ACC112 (cell line): Measurements from ENCODE around the gene SMAD9.

Experiments
- H2AFZ ChIP-seq: fragments of 200-600 bp; sonication (generic); one replicate; pipeline ENCODE4 v1.6.0; 2017; ENCODE audit warnings: antibody characterized with exemption, low read length; ENCODE audit not compliant: unreplicated experiment
- H3K27ac ChIP-seq: fragments of 200-600 bp; sonication (generic); 2 replicates; pipeline ENCODE4 v1.5.1; 2014; ENCODE audit warnings: low read depth, mild to moderate bottlenecking, antibody characterized with exemption, low read length, moderate library complexity
- H3K27me3 ChIP-seq: fragments of 200-600 bp; sonication (generic); 2 replicates; pipeline ENCODE4 v1.6.1; 2014; ENCODE audit warnings: mild to moderate bottlenecking, antibody characterized with exemption, low read length, moderate library complexity, mixed read lengths; ENCODE audit not compliant: insufficient read depth
- H3K36me3 ChIP-seq: fragments of 200-600 bp; sonication (generic); 2 replicates; pipeline ENCODE4 v1.6.1; 2016; ENCODE audit warnings: mild to moderate bottlenecking, antibody characterized with exemption, low read length, moderate library complexity, mixed read lengths; ENCODE audit not compliant: insufficient read depth
- H3K4me1 ChIP-seq: fragments of 200-600 bp; sonication (generic); one replicate; pipeline ENCODE4 v1.6.1; 2016; ENCODE audit warnings: low read length, mixed read lengths; ENCODE audit not compliant: insufficient read depth, unreplicated experiment, control insufficient read depth
- H3K4me3 ChIP-seq: fragments of 200-600 bp; sonication (generic); 2 replicates; pipeline ENCODE4 v1.5.1; 2014; ENCODE audit warnings: mild to moderate bottlenecking, low read depth, low read length
- H3K79me2 ChIP-seq: fragments of 200-600 bp; sonication (generic); one replicate; pipeline ENCODE4 v1.6.0; 2016; ENCODE audit warnings: low read length; ENCODE audit not compliant: control insufficient read depth, unreplicated experiment, insufficient read depth

Gene SMAD9

DNA sequence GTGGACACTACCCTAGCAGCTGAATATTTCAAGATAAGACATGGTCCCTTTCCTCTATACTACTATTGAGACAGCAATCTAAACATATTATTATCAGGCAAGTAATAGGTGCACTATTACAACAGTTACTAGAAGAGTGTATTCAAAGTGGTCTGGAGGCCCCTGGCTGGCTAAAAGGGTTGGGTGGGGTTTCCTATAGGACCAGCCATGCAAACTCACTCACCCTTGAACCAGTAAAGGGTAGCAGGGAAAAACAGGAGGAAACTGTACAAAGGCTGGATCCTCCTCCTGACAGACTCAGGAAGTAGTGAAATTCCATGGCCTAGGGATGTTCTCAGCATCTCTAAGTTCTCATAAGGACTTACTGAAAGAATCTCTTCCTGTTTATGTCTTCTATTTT is 7.7 kb downstream of the SMAD9 start:
- Histone ChIP-seq H3K27me3 (no peaks in the 10 kb centered on the region), H3K79me2 (peaks cover 10% of the 10 kb centered on the region), H2AFZ (peak overlapping the region; percentile 42), H3K27ac (no peak overlapping the region), H3K4me1 (no peaks in the 10 kb centered on the region), H3K4me3 (no peak overlapping the region), H3K36me3 (no peaks in the 10 kb centered on the region)

- Histone ChIP-seq H3K79me2 (peaks cover 3% of the 10 kb centered on the region), H3K4me3 (no peak overlapping the region), H3K36me3 (no peaks in the 10 kb centered on the region), H3K27me3 (no peaks in the 10 kb centered on the region), H2AFZ (no peak overlapping the region), H3K4me1 (no peaks in the 10 kb centered on the region), H3K27ac (no peak overlapping the region)
These were observed 9.5 kb downstream of the SMAD9 start for GRCh38 chr13:36910545-36910944.

- no peak overlapping the region for H2AFZ ChIP-seq
- no peaks in the 10 kb centered on the region for H3K36me3 ChIP-seq
- no peak overlapping the region for H3K4me3 ChIP-seq
- H3K27me3 ChIP-seq = no peaks in the 10 kb centered on the region
- H3K27ac ChIP-seq = no peak overlapping the region
- H3K79me2 ChIP-seq = peaks cover 3% of the 10 kb centered on the region
- no peaks in the 10 kb centered on the region for H3K4me1 ChIP-seq
These were observed 12.2 kb downstream of the SMAD9 start for GRCh38 chr13:36907821-36908220.

- Histone ChIP-seq H3K79me2 (peaks cover 3% of the 10 kb centered on the region), H3K27ac (no peak overlapping the region), H3K4me1 (no peaks in the 10 kb centered on the region), H3K36me3 (no peaks in the 10 kb centered on the region), H3K4me3 (no peak overlapping the region), H3K27me3 (no peaks in the 10 kb centered on the region), H2AFZ (no peak overlapping the region)
These were observed 12.8 kb downstream of the SMAD9 start for GRCh38 chr13:36907266-36907665.

- Histone ChIP-seq H3K79me2 (peaks cover 3% of the 10 kb centered on the region), H3K4me1 (no peaks in the 10 kb centered on the region), H3K27me3 (no peaks in the 10 kb centered on the region), H3K36me3 (no peaks in the 10 kb centered on the region), H3K27ac (no peak overlapping the region), H2AFZ (no peak overlapping the region), H3K4me3 (no peak overlapping the region)
These were observed 14.1 kb downstream of the SMAD9 start for GRCh38 chr13:36905944-36906343.

- Histone ChIP-seq H3K4me1 (no peaks in the 10 kb centered on the region), H3K27me3 (no peaks in the 10 kb centered on the region), H3K79me2 (no peaks in the 10 kb centered on the region), H3K4me3 (no peak overlapping the region), H2AFZ (no peak overlapping the region), H3K36me3 (0 out of 2 replicates have a peak, but pooled peaks cover 2% of the 10 kb centered on the region), H3K27ac (no peak overlapping the region)
These were observed 16.0 kb downstream of the SMAD9 start for GRCh38 chr13:36903925-36904595.

DNA sequence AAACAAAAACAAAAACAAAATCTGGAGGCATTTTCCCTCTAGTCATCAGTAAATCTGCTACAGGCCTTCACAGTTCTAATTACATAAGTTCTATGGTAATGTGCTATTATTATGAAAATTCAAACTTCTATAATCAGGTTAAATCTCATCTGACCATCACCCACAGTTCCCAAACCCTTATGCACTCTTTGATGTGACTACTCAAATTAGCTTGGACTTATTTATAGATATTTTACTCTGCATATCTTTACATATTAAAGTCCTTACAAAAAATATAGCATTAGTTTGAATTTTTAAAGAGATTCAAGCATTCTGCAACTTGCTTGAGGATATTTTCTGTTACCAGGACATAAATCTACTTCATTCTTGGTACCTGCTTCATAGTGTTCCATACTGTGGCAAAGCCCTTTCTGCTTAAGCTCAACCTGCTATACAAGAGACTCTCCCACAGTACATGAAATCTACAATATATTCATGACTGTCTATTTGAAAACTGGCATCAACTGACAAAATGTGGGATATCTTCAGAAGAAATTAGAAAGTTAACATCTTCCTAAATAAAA is 22.9 kb downstream of the SMAD9 start:
- 0 out of 2 replicates have a peak, but pooled peaks cover 2% of the 10 kb centered on the region for H3K36me3 ChIP-seq
- no peak overlapping the region for H2AFZ ChIP-seq
- no peaks in the 10 kb centered on the region for H3K27me3 ChIP-seq
- H3K4me3 ChIP-seq = no peak overlapping the region
- no peaks in the 10 kb centered on the region for H3K79me2 ChIP-seq
- no peak overlapping the region for H3K27ac ChIP-seq
- no peaks in the 10 kb centered on the region for H3K4me1 ChIP-seq

GRCh38 chr13:36891752-36892151 is 28.3 kb downstream of the SMAD9 start:
- no peak overlapping the region for H3K27ac ChIP-seq
- H3K4me3 ChIP-seq = no peak overlapping the region
- no peaks in the 10 kb centered on the region for H3K27me3 ChIP-seq
- no peak overlapping the region for H2AFZ ChIP-seq
- H3K4me1 ChIP-seq = no peaks in the 10 kb centered on the region
- no peaks in the 10 kb centered on the region for H3K36me3 ChIP-seq
- H3K79me2 ChIP-seq = no peaks in the 10 kb centered on the region

GRCh38 chr13:36888645-36889044 is 31.4 kb downstream of the SMAD9 start:
- Histone ChIP-seq H3K4me3 (no peak overlapping the region), H3K36me3 (no peaks in the 10 kb centered on the region), H3K79me2 (no peaks in the 10 kb centered on the region), H3K4me1 (no peaks in the 10 kb centered on the region), H3K27me3 (no peaks in the 10 kb centered on the region), H2AFZ (no peak overlapping the region), H3K27ac (no peak overlapping the region)

DNA sequence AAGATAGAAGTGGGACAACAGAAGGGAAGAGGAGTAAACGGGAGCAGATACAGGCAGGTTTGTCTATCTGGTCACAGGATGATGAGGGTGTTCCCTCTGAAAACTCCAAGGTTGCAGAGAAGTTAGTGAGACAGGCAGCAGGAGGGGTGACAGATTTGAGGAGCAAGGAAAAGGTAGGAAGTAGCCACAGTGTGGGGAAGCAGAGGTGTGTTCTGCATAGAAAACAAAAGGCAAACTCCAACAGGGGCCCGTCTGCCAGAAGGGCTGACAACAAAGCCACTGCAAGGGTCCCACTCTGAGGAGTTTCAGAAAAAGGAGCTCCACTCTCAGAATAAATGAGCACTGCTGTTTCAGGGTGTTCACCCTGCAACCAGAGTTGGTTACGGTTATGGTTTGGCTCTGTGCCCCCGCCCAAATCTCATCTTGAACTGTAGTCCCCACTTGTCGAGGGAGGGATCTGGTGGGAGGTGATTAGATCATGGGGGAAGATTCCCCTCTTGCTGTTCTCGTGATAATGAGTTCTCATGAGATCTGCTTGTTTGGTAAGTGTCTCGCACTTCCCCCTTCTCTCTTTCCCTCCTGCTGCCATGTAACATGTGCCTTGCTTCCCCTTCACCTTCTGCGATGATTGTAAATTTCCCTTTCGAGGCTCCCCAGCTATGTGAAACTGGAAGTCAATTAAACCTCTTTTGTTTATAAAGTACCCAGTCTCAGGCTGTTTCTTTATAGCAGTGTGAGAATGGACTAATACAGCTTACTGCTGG is 32.1 kb downstream of the SMAD9 start:
- Histone ChIP-seq H2AFZ (no peak overlapping the region), H3K36me3 (no peaks in the 10 kb centered on the region), H3K27me3 (no peaks in the 10 kb centered on the region), H3K27ac (no peak overlapping the region), H3K4me3 (no peak overlapping the region), H3K4me1 (no peaks in the 10 kb centered on the region), H3K79me2 (no peaks in the 10 kb centered on the region)

DNA sequence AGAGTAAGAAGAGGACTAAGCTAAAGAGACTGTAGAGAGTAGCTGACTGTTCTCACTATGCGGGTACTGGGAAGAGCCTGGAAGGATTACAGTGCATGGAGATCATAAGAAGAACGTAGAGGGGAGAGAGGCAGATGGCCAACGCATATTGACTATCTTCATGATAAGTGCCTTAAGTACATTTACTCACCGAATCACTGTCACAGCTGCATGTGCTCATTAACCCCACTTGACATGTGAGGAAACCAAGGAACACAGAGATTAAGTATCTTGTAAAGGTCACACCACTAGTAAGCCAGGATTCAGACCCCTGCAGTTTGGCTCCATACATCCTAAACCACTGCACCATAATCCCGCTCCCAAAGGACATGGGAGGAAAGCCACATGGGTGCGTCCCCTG is 34.1 kb downstream of the SMAD9 start:
- Histone ChIP-seq H3K27me3 (no peaks in the 10 kb centered on the region), H3K4me1 (no peaks in the 10 kb centered on the region), H3K36me3 (no peaks in the 10 kb centered on the region), H2AFZ (no peak overlapping the region), H3K4me3 (no peak overlapping the region), H3K79me2 (no peaks in the 10 kb centered on the region), H3K27ac (no peak overlapping the region)
